HG02870 (cell line): ENCODE data around the gene MAP1B.

Source experiments
- ATAC-seq: cut with Tn5 transposase; IDR thresholded peaks from one replicate; pipeline ENCODE4 v1.9.1; 2021; ENCODE audit warnings: mild to moderate bottlenecking, moderate library complexity; ENCODE audit not compliant: unreplicated experiment

Gene MAP1B

DNA sequence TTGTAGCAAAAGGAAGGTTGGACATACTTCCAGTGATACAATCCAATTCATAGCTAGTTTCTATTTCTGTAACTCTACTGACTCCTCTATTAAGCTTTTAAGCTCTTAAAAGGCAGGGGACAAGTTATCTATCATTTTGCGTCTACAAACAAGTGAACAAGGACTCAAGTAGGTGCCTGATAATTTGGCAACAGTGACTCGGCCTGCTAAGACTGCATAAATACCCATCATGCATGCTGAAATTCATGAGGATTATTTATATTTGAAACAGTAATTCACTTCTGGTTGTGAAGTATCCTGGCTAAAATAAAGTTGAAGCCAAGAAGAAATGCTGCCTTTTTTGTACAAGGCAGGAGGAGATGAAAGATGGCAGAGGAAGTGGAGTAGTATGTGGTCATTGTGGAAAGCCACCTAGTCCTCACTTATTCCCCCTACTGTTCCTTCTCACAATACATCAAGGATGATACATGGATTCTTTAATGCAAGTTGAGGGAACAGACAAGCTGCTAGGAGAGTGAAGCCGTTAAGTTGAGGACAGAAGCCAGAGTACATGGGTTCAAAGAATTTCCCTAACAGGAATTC lies 138.8 kb downstream of the MAP1B start:
- no peak for ATAC-seq

DNA sequence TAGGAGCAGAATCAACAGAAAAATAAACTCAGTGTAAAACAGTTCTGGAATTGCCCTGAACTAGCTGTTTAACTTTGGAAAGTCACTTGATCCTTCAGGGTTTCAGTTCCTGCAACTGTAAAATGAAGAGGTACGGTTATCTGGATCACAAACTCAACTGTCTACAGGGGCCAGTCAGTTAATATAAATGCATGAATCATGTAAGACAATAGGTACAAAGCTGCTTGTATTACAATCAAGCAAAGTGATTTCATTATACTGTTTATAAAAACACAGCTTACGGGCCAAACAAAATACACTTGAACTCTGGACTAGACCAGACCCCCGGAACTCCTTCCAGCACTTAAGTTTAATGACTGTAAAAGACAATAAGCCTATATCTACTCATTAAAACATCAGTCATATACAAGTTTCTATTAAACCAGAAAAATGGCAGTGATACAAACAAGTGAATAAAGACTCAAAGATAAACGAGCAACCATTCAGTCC lies 139.7 kb downstream of the MAP1B start:
- no peak for ATAC-seq

DNA sequence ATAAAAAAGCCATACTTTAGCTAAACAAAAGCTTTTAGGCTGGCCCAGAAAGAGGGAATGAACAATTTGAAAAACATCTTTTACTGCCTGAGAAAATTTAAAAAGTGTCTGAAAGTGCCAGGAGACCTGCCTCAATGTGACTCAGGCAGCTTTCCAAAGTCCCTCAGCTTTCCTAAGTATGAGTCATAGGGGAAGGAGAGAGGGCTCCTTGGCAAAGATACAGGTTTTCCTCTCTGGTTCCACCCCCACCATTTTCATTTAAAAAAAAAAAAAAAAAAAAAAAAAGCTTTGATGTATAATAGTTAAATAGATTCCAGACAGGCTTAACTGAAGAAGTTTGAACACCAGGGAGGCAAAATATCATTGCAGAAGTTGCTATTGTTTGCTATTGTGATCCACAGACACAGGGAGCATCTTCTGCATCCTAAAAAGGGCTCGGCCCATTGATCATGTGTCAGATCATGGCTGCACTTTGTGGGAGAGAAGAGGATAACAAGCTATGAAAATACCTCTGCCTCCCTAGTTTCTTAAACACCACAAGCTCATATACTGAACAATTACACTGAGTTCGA lies 141.2 kb downstream of the MAP1B start:
- ATAC-seq: no peak

DNA sequence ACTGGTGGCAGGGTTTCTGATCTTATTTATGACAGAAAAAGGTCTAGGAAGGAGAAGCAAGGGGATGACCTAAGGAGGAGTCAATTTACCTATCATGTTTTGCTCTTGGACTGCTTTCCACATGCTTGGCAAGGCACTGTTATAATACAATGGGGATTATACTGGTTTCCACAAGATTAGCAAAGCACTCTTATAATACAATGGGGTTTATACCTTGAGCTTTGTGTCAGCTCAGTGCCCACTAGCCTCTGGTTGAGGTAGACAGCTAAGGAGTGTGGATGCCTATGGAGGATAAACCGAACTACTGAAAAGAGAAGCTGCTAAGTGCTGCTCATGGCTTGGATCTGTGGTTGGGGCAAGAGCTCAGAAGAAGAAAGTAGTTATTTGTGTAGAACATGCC lies 144.1 kb downstream of the MAP1B start:
- no peak for ATAC-seq

DNA sequence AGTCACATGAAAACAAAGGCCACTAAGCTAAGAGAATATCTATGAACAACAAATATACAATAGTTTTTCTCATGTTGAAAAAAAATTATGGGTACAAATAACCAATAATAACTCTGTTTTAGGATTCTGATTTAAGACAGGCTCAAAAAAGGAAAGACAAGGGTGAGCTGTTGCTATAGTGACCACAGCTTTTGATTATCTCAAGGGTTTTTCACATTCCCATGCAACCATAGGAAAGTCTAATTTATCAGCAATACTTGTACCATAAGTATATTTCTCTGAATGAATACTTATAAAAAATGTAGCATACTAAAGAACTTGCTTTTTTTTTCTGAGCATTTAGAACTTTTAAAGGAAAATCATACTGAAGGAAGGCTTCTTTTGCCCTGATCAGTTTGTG lies 144.7 kb downstream of the MAP1B start:
- ATAC-seq: no peak

DNA sequence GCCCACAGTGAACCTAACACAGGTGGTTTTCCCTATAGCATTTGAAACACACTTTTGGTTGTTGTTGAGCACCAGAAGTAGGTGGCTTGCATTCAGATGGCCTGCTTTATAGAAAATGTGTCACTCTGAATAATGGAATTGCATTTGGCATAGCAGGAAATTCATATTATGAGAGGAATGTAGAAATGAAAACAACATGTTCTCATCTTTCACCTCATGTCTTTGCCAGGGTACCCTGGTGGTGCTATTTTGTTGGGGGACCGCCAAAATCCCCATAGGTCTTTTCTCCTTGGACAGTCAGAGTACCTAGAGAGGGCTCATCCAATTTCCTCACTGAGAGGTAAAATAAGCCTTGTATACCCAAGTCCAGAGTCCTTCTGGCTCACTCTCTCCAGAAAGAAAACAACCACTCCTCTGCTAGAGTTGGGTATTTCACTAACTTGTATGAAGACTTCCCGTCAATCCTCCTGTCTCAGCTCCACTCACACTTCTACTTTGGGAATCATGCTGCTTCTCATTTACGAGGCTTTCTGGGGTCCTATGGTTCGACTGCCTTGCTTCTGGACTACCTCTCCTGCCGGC lies 145.4 kb downstream of the MAP1B start:
- ATAC-seq: no peak

DNA sequence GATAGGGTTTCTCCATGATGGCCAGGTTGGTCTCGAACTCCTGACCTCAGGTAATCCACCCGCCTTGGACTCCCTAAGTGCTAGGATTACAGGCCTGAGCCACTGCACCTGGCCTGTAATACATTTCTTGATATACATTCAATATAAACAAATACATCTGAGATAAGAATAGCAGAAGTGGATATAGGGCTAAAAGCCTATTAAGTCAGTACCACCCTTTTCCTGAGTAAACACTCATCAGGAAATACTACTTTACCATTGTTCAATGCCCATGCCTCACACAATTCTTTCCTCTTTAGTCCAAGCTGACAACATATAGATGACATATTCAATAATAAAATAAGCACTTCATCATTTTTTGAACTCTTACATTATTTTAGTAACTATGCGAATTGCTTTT lies 148.0 kb downstream of the MAP1B start:
- ATAC-seq: no peak

DNA sequence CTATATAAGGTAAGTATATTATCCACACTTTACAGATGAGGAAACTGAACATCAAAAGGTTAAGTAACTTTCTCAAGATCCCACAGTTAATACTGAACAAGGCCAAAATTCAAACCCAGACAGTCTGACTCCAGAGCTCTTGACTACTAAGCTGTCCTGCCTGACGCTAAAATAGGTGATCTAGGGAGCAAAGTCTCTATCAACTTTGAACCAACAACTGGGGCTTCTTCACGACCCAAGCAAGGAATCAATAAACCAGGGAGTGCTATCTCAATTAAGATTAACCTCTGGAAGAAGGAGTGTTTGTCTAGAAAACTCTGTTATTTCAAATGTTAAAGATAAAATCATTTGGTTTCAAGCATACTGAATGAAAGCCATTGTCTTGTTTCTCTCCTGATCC lies 148.4 kb downstream of the MAP1B start:
- no peak for ATAC-seq

DNA sequence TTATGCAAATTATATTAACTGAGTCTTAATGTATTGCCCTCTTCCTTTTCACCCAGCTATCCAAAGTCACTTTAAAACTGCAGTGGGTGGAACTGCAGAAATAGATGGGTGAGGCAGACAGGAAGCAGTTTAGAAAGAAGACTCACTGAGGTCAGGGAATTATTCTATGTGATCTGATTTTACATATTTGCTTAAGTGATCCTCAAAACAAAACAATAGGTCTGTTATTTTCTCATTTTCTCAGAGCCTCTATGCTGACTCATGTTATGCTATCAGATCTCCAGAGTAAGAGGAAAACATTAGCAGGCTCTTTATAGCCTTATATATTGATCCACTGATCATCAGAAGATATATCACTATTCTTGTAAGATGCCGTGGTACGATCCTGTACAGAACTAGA lies 149.3 kb downstream of the MAP1B start:
- ATAC-seq: no peak
